AG04449 (cell line): ENCODE data around the gene GPA33.

Experiments
- CTCF ChIA-PET: fragments of 350-600 bp; formaldehyde crosslinking; extraction: SDS; loops from one replicate; lab custom pipeline; 2021; ENCODE audit warnings: antibody characterized with exemption; lab: Yijun Ruan, JAX
- POLR2A ChIA-PET: fragments of 400-600, 350-600 bp; formaldehyde crosslinking; extraction: SDS; loops from one replicate; lab custom pipeline; 2020; ENCODE audit warnings: antibody characterized with exemption, inconsistent platforms; lab: Yijun Ruan, JAX
- DNase-seq: peaks from one replicate; pipeline ENCODE4 v3.0.0-alpha.2; 2010; ENCODE audit warnings: low read depth, low spot score
- H3K4me3 ChIP-seq: 2 replicates; pipeline ENCODE4 v1.5.1; 2011; ENCODE audit warnings: low read depth, mild to moderate bottlenecking, control low read depth, low read length
- CTCF ChIP-seq: IDR thresholded peaks from one replicate; pipeline ENCODE4 v1.5.1; 2011; ENCODE audit warnings: mild to moderate bottlenecking, moderate library complexity, low read length, control low read depth, inconsistent platforms; ENCODE audit not compliant: insufficient read depth; ENCODE audit errors: missing control alignments

Gene GPA33

GRCh38 chr1:167067904-167068303 lies 22.3 kb downstream of the GPA33 start:
- H3K4me3 ChIP-seq: no peak overlapping the region
- no peak for DNase-seq
- CTCF ChIA-PET: interaction anchor here (1.6 kb wide), 3 partner anchors 8 to 473 kb away, joined by 9 to 12 read pairs (median 11); no protein-coding TSS in a partner anchor
- POLR2A ChIA-PET: no interaction called here
- TF ChIP-seq CTCF: no peak

GRCh38 chr1:167066333-167067122 lies 23.6 kb downstream of the GPA33 start:
- ChIA-PET CTCF (interaction anchor here (0.6 to 10.9 kb wide), 21 partner anchors 9 to 620 kb away, joined by 3 to 211 read pairs (median 4); no protein-coding TSS in a partner anchor), POLR2A (no interaction called here)
- peak; percentile 97 for TF ChIP-seq CTCF
- no peak for DNase-seq
- H3K4me3 ChIP-seq: peak overlapping the region; percentile 45

GRCh38 chr1:167065471-167065870 lies 24.7 kb downstream of the GPA33 start:
- no peak for DNase-seq
- no peak overlapping the region for H3K4me3 ChIP-seq
- ChIA-PET CTCF (interaction anchor here (1.0 to 10.9 kb wide), 6 partner anchors 65 to 490 kb away, joined by 3 to 211 read pairs (median 10); no protein-coding TSS in a partner anchor), POLR2A (no interaction called here)
- TF ChIP-seq CTCF: no peak

- TF ChIP-seq CTCF: no peak
- POLR2A ChIA-PET: no interaction called here
- CTCF ChIA-PET: interaction anchor here (1.0 to 13.3 kb wide), 5 partner anchors 17 to 491 kb away, joined by 3 to 380 read pairs (median 66); no protein-coding TSS in a partner anchor
- no peak for DNase-seq
- no peak overlapping the region for H3K4me3 ChIP-seq
These were observed 25.6 kb downstream of the GPA33 start for GRCh38 chr1:167064621-167065020.

GRCh38 chr1:167061073-167061464 lies 29.1 kb downstream of the GPA33 start:
- no peak overlapping the region for H3K4me3 ChIP-seq
- TF ChIP-seq CTCF: no peak
- CTCF ChIA-PET: interaction anchor here (0.8 to 13.3 kb wide), 8 partner anchors 11 to 1135 kb away, joined by 3 to 380 read pairs (median 18); no protein-coding TSS in a partner anchor
- DNase-seq: no peak
- POLR2A ChIA-PET: no interaction called here
